Measurements from ENCODE around the gene PIM1. TPM values are rescaled to one million over a fixed set of nuclear protein-coding genes. Genes with fewer than 3 reads are reported as not detected.

The PIM1 gene
- total and polyA plus RNA-seq, 9 of the 15 experiments (the other 6 are each of a cell fraction or from before 2014, with no cell fraction given): 19.0 to 789 (median 212) TPM

DNA sequence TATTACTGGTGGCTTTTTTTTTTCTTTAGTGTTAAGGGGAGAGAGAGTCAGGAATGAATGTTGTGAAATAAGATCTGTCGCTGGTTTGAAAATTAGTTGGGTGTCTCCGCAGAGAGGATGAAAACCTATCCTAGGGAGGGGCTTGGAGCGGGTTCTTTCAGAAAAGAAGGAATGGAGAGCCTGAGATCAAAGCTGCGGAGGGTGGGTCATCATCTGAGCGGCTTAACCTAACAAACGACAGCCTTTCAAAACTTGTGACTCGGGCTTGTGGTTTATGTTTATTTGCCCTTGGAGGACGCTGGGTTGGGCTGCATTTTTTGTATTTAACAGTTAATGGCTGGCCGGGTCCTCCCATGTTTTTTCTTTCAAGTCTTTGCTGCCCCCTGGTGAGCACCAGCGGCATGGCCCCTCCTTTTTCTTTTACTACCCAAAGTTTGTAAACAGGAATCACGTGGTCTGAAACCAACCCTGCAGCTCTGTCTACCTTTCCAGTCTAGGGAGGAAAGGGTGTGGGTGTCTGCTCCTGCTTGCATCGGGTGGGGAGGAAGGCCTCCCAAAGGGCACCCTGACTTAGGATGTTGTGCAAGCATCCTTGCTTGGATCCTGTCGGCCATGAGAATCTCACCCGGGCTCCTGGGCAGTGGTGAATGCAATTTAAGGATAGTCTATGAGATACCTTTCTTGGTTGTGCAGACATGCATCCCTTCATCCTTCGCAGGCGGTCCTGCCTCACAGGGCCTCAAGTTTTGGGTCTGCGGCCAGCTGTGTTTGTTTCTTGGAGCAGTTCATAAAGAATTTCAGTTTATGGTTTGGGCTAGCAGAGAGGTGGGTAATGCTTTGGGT is 2.2 kb downstream of the PIM1 start (continued):
- TF ChIP-seq, protein P1, sequence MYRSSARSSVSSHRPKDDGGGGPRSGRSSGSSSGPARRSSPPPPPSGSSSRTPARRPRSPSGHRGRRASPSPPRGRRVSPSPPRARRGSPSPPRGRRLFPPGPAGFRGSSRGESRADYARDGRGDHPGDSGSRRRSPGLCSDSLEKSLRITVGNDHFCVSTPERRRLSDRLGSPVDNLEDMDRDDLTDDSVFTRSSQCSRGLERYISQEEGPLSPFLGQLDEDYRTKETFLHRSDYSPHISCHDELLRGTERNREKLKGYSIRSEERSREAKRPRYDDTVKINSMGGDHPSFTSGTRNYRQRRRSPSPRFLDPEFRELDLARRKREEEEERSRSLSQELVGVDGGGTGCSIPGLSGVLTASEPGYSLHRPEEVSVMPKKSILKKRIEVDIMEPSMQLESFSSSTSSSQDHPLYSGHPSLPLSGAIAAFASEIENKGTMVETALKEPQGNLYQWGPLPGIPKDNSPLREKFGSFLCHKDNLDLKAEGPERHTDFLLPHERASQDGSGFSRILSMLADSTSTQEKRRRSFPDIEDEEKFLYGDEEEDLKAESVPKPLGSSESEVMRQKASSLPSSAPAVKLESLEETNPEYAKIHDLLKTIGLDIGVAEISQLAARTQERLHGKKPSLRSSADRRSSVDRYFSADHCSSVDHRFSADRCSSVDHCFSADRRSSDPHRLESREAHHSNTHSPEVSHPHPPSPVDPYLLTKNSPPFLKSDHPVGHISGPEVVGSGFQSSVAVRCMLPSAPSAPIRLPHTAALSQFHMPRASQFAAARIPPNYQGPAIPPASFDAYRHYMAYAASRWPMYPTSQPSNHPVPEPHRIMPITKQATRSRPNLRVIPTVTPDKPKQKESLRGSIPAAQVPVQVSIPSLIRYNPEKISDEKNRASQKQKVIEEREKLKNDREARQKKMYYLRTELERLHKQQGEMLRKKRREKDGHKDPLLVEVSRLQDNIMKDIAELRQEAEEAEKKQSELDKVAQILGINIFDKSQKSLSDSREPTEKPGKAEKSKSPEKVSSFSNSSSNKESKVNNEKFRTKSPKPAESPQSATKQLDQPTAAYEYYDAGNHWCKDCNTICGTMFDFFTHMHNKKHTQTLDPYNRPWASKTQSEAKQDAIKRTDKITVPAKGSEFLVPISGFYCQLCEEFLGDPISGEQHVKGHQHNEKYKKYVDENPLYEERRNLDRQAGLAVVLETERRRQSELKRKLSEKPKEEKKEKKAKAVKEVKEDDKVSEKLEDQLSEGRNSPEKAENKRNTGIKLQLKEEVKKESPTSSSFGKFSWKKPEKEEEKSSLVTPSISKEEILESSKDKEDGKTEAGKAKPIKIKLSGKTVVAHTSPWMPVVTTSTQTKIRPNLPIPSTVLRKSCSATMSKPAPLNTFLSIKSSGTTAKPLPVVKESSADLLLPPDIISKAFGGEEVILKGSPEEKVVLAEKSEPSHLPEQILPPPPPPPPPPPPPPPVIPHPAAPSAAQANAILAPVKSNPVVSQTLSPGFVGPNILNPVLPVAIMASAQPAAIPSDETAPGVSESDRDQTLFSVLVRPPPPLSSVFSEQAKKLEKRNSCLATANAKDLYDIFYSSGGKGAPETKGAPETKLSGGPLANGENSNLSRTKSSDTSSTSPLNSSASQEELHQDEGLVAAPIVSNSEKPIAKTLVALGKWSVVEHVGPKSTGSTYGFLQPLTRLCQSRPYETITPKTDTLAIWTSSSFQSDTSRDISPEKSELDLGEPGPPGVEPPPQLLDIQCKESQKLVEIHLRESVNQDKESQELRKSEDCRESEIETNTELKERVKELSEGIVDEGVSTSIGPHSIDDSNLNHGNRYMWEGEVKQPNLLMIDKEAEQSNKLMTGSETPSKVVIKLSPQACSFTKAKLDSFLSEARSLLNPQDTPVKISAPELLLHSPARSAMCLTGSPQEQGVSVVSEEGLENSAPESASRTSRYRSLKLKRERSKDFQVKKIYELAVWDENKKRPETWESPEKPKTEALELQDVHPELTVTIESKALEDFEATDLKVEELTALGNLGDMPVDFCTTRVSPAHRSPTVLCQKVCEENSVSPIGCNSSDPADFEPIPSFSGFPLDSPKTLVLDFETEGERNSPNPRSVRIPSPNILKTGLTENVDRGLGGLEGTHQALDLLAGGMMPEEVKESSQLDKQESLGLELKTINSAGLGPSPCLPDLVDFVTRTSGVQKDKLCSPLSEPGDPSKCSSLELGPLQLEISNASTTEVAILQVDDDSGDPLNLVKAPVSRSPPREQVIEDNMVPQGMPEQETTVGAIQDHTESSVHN (IDR thresholded peaks at IDR 0.05; ENCODE audit: borderline replicate concordance in 1 of 2, low read depth in 1 of 2): no peak
- TF ChIP-seq BRD4 (IDR thresholded peaks at IDR 0.05) (no peak), RREB1 (CRISPR knock-in tag; IDR thresholded peaks at IDR 0.05) (peak; percentile 76), ZNF384 (IDR thresholded peaks at IDR 0.05; ENCODE audit: low read depth, low read length) (peak; percentile 84), HCFC1 (IDR thresholded peaks at IDR 0.05; ENCODE audit: low read depth, low read length) (peak; percentile 53; the same call in 1 of the 2 replicates), L3MBTL2 (IDR thresholded peaks at IDR 0.05) (peak; percentile 68), SMAD3 (CRISPR knock-in tag; conservative IDR thresholded peaks at IDR 0.05) (peak; percentile 46), ZNF431 (CRISPR knock-in tag; IDR thresholded peaks at IDR 0.05) (no peak), KLF10 (CRISPR knock-in tag; IDR thresholded peaks at IDR 0.05) (no peak), FOXJ2 (tag; IDR thresholded peaks at IDR 0.05) (peak; percentile 96), ZBTB43 (CRISPR knock-in tag; IDR thresholded peaks at IDR 0.05) (no peak), HDAC1 (IDR thresholded peaks at IDR 0.05) (peak; percentile 35 to 97; a peak in 3 of 4 replicates)
